RWPE1 (cell line): ENCODE data around the gene FKBP10.
A peak's percentile ranks its signal among the peaks of the same experiment; 100 is the strongest.

Experiments
- CTCF ChIA-PET: fragments of 350-600 bp; sonication (Branson Sonifier 250); formaldehyde crosslinking; extraction: SDS; loops from one replicate; lab custom pipeline; 2021; lab: Yijun Ruan, JAX
- POLR2A ChIA-PET: fragments of 400-600 bp; formaldehyde crosslinking; extraction: SDS; loops from one replicate; lab custom pipeline; 2020; ENCODE audit warnings: antibody characterized with exemption; ENCODE audit not compliant: low non-redundant PET; lab: Yijun Ruan, JAX
- DNase-seq: peaks from one replicate; pipeline ENCODE4 v3.0.0; 2012; ENCODE audit warnings: low spot score
- H3K27ac ChIP-seq: fragments of 450-650 bp; 2 replicates; pipeline ENCODE4 v1.5.1; 2017
- CTCF ChIP-seq: fragments of 450-650 bp; conservative IDR thresholded peaks from 2 replicates; pipeline ENCODE4 v1.5.1; 2017; ENCODE audit warnings: low read depth, mild to moderate bottlenecking

Gene FKBP10

DNA sequence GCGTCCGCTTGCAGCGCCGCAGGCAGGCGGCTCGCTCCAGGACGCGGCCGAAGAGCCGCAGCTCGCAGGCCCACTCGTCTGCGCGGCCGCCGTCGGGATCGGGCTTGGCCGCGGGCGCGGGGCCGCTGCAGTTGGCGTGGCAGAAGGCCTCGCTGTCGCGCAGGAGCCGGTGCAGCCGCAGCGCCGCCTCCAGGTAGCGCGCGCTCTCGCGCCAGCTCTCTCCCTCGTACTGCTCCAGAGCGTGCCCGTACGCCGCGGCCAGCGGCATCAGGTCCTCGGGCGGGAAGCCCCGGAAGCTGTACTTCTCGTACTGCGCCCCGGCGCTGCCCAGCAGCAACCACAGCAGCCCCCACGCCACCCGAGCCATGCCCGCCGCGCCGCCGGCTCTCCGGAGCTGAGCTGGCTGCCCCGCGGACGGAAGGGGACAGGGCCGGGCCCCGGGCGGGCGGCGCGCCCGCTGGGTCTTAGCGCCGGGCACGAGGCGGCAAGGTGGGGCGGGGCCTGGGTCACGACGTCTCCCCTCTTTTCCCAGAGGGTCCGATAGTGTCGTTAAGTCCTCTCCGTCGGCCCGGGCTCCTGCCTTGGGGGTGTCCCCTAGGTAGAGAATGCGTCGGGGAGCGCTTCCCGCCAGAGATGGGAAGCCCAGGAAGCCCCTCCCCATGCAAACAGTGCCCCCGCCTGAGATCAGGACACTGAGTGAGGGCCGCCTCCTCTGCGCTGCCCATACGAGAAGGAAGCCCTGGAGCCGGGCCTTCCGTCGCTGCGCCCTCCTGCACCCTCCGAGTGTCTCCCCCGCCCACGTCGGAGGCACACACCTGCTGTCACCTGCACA is 1.0 kb upstream of the FKBP10 start, which contains the start of gene P3H4:
P3H4 (minus strand) TSS at position 401 of the 832 bp plus-strand sequence; CDS start at position 367, 34 bp downstream.
- ChIA-PET POLR2A (interaction anchor here (0.6 to 1.1 kb wide), 3 partner anchors 25 to 107 kb away, joined by 4 to 8 read pairs (median 4); partner anchors contain the start of gene JUP), CTCF (interaction anchor here (0.6 to 2.1 kb wide), 20 partner anchors 10 to 281 kb away, joined by 3 to 9 read pairs (median 3); partner anchors contain the start of gene JUP)
- H3K27ac ChIP-seq: peak within 1 kb of the TSS; percentile 91
- TF ChIP-seq CTCF: peak; percentile 88
- DNase-seq: peak; percentile 70

DNA sequence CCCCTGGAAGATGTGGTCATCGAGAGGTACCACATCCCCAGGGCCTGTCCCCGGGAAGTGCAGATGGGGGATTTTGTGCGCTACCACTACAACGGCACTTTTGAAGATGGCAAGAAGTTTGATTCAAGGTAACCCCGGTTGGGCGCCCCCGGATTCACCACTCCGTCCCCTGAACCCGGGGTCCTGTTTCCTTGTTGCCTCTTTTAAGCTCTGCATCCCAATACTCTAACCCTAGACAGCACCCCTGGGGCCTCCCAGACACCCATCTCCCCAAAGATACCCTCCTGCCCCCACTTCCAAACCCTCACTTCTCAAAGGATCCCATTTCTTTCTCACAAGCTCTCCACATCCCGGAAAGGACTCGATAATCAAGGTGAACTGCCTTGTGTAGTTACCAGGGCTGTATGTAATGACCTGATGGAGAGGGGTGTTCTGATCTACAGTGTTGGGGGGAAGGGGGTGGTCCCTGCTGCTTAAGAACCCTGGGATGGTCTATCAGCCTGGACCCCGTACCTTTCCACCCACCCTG is 412 bp downstream of the FKBP10 start:
- peak overlapping the region; percentile 91 for H3K27ac ChIP-seq
- no peak for DNase-seq
- TF ChIP-seq CTCF: no peak
- ChIA-PET CTCF (interaction anchor here (2.1 kb wide), 1 partner anchor 76 kb away, joined by 4 read pairs; no protein-coding TSS in a partner anchor), POLR2A (interaction anchor here (0.6 to 0.7 kb wide), 2 partner anchors 14 to 105 kb away, joined by 3 read pairs; no protein-coding TSS in a partner anchor)

- ChIA-PET CTCF (interaction anchor here (2.1 kb wide), 1 partner anchor 76 kb away, joined by 4 read pairs; no protein-coding TSS in a partner anchor), POLR2A (no interaction called here)
- DNase-seq: no peak
- no peak for TF ChIP-seq CTCF
- peak overlapping the region; percentile 91 for H3K27ac ChIP-seq
These were observed 908 bp downstream of the FKBP10 start for GRCh38 chr17:41813699-41814124.

GRCh38 chr17:41814195-41814594 is 1.4 kb downstream of the FKBP10 start:
- TF ChIP-seq CTCF: no peak
- DNase-seq: no peak
- peak overlapping the region; percentile 91 for H3K27ac ChIP-seq
- ChIA-PET POLR2A (no interaction called here), CTCF (interaction anchor here (1.4 kb wide), 1 partner anchor 13 kb away, joined by 10 read pairs; no protein-coding TSS in a partner anchor)

DNA sequence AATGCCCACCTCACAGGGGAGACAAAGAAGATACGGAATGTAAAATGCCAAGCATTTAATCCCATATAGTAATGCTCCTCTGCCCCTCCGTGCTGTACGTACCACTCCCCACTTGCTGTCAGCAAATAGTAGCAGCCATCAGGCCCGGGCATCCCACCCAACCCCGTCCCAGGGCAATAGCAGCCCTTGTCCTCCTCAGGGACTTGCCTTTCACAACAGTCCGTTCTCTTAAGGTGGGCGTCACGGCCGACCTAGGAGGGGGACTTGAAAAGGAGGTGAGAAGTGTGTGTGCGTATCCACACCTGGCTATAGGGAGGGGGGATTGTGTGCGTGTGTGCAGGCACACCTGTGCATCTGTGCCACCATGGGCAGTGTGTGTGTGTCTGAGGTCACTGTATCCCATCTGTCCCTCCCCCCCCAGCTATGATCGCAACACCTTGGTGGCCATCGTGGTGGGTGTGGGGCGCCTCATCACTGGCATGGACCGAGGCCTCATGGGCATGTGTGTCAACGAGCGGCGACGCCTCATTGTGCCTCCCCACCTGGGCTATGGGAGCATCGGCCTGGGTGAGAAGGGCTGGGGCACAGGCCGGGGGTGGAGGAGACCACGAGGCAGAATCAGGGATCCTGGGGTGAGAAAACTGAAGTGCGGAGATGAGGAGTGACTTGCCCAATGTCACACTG is 4.0 kb downstream of the FKBP10 start:
- CTCF ChIA-PET: no interaction called here
- peak overlapping the region; percentile 16; the same call in 1 of the 2 replicates for H3K27ac ChIP-seq
- TF ChIP-seq CTCF: no peak
- POLR2A ChIA-PET: interaction anchor here (0.6 kb wide), 1 partner anchor 16 kb away, joined by 3 read pairs; no protein-coding TSS in a partner anchor
- DNase-seq: no peak

DNA sequence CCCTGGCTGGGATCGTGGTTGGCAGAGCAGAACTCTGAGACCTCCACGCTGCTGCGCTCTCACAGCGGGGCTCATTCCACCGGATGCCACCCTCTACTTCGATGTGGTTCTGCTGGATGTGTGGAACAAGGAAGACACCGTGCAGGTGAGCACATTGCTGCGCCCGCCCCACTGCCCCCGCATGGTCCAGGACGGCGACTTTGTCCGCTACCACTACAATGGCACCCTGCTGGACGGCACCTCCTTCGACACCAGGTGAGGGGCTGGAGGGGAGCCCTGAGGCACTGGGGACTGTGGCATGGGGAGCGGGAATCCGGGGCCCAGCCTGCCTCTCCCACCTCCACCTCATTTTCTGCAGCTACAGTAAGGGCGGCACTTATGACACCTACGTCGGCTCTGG is 5.2 kb downstream of the FKBP10 start:
- CTCF ChIA-PET: no interaction called here
- no peak for TF ChIP-seq CTCF
- no peak overlapping the region; the same call in 1 of the 2 replicates for H3K27ac ChIP-seq
- no peak for DNase-seq
- POLR2A ChIA-PET: no interaction called here
